ENCODE measurements around the gene TMUB1. TPM values are rescaled to one million over a fixed set of nuclear protein-coding genes. Genes with fewer than 3 reads are reported as not detected.
A peak's percentile ranks its signal among the peaks of the same experiment; 100 is the strongest.

TMUB1 gene
- total RNA-seq, 1 donor from 2014 or later: 40.8 TPM

GRCh38 chr7:151091431-151091830, 8.1 kb upstream of the TMUB1 start:
- peaks cover 56% of the 10 kb centered on the region for H3K4me1 Mint-ChIP-seq (ENCODE audit: unreplicated experiment)
- peak overlapping the region; percentile 83 for H3K4me3 Mint-ChIP-seq (ENCODE audit: unreplicated experiment)
- peak; percentile 71 for DNase-seq (ENCODE audit: low spot score)
- H3K27ac Mint-ChIP-seq (ENCODE audit: unreplicated experiment): peak overlapping the region; percentile 32
- H3K36me3 Mint-ChIP-seq (ENCODE audit: low read depth, unreplicated experiment): peaks cover 16% of the 10 kb centered on the region
- TF ChIP-seq, protein P1, sequence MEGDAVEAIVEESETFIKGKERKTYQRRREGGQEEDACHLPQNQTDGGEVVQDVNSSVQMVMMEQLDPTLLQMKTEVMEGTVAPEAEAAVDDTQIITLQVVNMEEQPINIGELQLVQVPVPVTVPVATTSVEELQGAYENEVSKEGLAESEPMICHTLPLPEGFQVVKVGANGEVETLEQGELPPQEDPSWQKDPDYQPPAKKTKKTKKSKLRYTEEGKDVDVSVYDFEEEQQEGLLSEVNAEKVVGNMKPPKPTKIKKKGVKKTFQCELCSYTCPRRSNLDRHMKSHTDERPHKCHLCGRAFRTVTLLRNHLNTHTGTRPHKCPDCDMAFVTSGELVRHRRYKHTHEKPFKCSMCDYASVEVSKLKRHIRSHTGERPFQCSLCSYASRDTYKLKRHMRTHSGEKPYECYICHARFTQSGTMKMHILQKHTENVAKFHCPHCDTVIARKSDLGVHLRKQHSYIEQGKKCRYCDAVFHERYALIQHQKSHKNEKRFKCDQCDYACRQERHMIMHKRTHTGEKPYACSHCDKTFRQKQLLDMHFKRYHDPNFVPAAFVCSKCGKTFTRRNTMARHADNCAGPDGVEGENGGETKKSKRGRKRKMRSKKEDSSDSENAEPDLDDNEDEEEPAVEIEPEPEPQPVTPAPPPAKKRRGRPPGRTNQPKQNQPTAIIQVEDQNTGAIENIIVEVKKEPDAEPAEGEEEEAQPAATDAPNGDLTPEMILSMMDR (IDR thresholded peaks at IDR 0.05; ENCODE audit: unreplicated experiment): peak; percentile 54
- peaks cover 23% of the 10 kb centered on the region for H3K27me3 Mint-ChIP-seq (ENCODE audit: unreplicated experiment)
- H3K9me3 Mint-ChIP-seq (ENCODE audit: unreplicated experiment): no peaks in the 10 kb centered on the region

- no peak for DNase-seq (ENCODE audit: low spot score)
- Mint-ChIP-seq H3K27ac (ENCODE audit: unreplicated experiment) (peak overlapping the region; percentile 32), H3K9me3 (ENCODE audit: unreplicated experiment) (no peaks in the 10 kb centered on the region), H3K4me1 (ENCODE audit: unreplicated experiment) (peaks cover 56% of the 10 kb centered on the region), H3K36me3 (ENCODE audit: low read depth, unreplicated experiment) (peaks cover 16% of the 10 kb centered on the region), H3K4me3 (ENCODE audit: unreplicated experiment) (peak overlapping the region; percentile 83), H3K27me3 (ENCODE audit: unreplicated experiment) (peaks cover 23% of the 10 kb centered on the region)
- TF ChIP-seq, protein P1 (IDR thresholded peaks at IDR 0.05; ENCODE audit: unreplicated experiment): no peak
These were observed 7.7 kb upstream of the TMUB1 start for GRCh38 chr7:151091003-151091402.

GRCh38 chr7:151089893-151090730, 6.8 kb upstream of the TMUB1 start:
- H3K27me3 Mint-ChIP-seq (ENCODE audit: unreplicated experiment): peaks cover 23% of the 10 kb centered on the region
- no peaks in the 10 kb centered on the region for H3K9me3 Mint-ChIP-seq (ENCODE audit: unreplicated experiment)
- H3K4me3 Mint-ChIP-seq (ENCODE audit: unreplicated experiment): peak overlapping the region; percentile 99
- H3K27ac Mint-ChIP-seq (ENCODE audit: unreplicated experiment): peak overlapping the region; percentile 100
- TF ChIP-seq, protein P1 (IDR thresholded peaks at IDR 0.05; ENCODE audit: unreplicated experiment): no peak
- H3K36me3 Mint-ChIP-seq (ENCODE audit: low read depth, unreplicated experiment): peaks cover 16% of the 10 kb centered on the region
- H3K4me1 Mint-ChIP-seq (ENCODE audit: unreplicated experiment): peaks cover 61% of the 10 kb centered on the region
- DNase-seq (ENCODE audit: low spot score): no peak

GRCh38 chr7:151088856-151089699, 5.8 kb upstream of the TMUB1 start:
- TF ChIP-seq, protein P1 (IDR thresholded peaks at IDR 0.05; ENCODE audit: unreplicated experiment): no peak
- Mint-ChIP-seq H3K36me3 (ENCODE audit: low read depth, unreplicated experiment) (peaks cover 16% of the 10 kb centered on the region), H3K27ac (ENCODE audit: unreplicated experiment) (peak overlapping the region; percentile 100), H3K4me1 (ENCODE audit: unreplicated experiment) (peaks cover 56% of the 10 kb centered on the region), H3K4me3 (ENCODE audit: unreplicated experiment) (peak overlapping the region; percentile 99), H3K9me3 (ENCODE audit: unreplicated experiment) (no peaks in the 10 kb centered on the region), H3K27me3 (ENCODE audit: unreplicated experiment) (peaks cover 23% of the 10 kb centered on the region)
- DNase-seq (ENCODE audit: low spot score): peak; percentile 86

Measured in endothelial cell (in vitro differentiated cells).